Fibroblast of mammary gland (primary cell): ENCODE data around the gene FOXN3.
"Not testable (repeated sequence)": the region's sequence is repeated elsewhere in the genome, so short reads cannot be mapped to it uniquely, and the experiment has no call there.

Source experiments
- DNase-seq: peaks from one replicate; pipeline ENCODE4 v3.0.0-alpha.2; 2010; ENCODE audit warnings: low read depth
- H3K4me3 ChIP-seq: 2 replicates; pipeline ENCODE4 v1.5.1; 2011; ENCODE audit warnings: low read depth, mild to moderate bottlenecking, low read length, moderate library complexity; ENCODE audit not compliant: control insufficient read depth
- TF ChIP-seq, protein P1 (sequence below): conservative IDR thresholded peaks from 2 replicates; pipeline ENCODE4 v1.5.1; 2011; ENCODE audit warnings: low read depth, low read length, inconsistent platforms; ENCODE audit not compliant: control insufficient read depth, insufficient read depth

FOXN3 gene

GRCh38 chr14:89123851-89124250 lies 293.2 kb downstream of the FOXN3 start:
- TF ChIP-seq, protein P1, sequence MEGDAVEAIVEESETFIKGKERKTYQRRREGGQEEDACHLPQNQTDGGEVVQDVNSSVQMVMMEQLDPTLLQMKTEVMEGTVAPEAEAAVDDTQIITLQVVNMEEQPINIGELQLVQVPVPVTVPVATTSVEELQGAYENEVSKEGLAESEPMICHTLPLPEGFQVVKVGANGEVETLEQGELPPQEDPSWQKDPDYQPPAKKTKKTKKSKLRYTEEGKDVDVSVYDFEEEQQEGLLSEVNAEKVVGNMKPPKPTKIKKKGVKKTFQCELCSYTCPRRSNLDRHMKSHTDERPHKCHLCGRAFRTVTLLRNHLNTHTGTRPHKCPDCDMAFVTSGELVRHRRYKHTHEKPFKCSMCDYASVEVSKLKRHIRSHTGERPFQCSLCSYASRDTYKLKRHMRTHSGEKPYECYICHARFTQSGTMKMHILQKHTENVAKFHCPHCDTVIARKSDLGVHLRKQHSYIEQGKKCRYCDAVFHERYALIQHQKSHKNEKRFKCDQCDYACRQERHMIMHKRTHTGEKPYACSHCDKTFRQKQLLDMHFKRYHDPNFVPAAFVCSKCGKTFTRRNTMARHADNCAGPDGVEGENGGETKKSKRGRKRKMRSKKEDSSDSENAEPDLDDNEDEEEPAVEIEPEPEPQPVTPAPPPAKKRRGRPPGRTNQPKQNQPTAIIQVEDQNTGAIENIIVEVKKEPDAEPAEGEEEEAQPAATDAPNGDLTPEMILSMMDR, result no peak
- no peak for DNase-seq
- H3K4me3 ChIP-seq, result no peak overlapping the region

DNA sequence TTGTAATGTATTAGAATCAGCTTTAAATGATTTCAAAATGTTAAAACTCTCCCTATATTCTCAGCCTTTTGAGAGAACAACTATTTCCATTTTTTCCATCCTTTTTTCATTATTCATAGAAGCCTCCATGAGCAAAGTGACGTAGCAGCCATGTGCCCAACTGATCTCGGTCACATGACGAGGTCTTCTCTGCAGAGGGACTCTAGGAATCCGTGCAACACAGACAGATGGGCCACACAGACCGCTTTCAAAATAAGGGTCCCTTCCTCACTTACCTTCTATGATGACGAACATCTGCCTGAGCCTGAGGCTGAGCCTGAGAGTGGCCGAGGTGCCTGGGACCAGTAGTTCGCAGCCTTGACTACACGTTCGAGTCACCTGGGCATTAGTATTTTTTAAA lies 293.8 kb downstream of the FOXN3 start:
- H3K4me3 ChIP-seq, result no peak overlapping the region
- DNase-seq, result no peak
- TF ChIP-seq, protein P1, result no peak

- TF ChIP-seq, protein P1, result no peak
- DNase-seq, result no peak
- H3K4me3 ChIP-seq, result no peak overlapping the region
These were observed 294.9 kb downstream of the FOXN3 start for GRCh38 chr14:89121968-89122620.

DNA sequence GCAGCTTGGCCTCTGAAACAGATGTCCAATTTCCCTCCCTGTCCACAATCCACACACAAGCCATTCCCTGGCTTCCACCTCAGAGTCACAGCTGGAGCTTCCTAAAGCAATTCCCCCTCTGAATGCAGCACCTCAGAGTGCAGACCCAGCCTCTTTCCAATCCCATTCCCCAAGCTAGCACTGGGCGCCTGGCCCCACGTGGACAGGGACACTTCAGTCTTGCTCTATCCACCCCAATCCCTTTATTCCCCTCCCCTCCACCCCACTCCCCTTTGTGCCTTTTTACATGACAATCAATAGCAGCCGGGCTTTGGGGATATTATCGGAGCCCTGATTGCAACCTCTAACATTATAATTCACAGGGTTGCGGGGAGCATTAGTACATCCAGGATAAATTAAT lies 300.0 kb downstream of the FOXN3 start:
- TF ChIP-seq, protein P1, result no peak
- DNase-seq, result no peak
- H3K4me3 ChIP-seq, result no peak overlapping the region

DNA sequence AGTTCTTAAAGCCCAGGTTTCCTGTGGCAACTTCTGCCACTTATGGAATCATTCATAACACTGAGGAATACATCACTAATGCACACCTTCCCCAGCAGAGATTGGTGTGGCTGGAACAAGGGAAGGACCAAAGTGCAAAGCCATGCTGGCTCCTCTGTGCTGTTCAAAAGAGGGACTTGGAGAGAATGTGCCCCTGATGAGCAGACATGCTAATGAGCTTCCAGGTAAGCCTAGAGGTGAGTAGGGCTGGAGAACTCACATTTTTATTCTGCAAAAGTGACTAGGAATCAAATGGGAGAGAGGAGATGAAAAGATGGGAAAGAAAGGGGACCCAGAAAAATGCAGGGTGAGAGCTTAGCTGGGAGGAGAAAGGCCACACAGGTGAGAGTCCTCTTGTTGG lies 302.9 kb downstream of the FOXN3 start:
- TF ChIP-seq, protein P1, result no peak
- DNase-seq, result no peak

DNA sequence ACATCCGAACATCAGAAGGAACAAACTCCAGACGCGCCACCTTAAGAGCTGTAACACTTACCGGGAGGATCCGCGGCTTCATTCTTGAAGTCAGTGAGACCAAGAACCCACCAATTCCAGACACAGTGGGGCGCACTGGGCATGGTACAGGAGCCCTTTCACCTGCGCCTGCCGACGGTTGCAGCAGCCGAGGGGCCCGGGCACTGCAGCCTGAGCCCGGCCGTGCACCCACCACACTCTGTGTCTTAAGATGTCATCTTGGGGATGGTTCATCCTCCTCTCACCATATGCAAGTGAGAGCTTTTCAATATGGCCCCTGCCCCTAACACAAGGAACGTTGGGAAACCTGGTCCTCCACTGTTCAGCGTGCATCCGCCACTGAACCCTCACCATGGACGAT lies 304.3 kb downstream of the FOXN3 start:
- TF ChIP-seq, protein P1, result no peak
- no peak for DNase-seq
- H3K4me3 ChIP-seq, result no peak overlapping the region

More for the DNA sequence above, 302.9 kb downstream of the FOXN3 start:
- H3K4me3 ChIP-seq, result no peak overlapping the region

DNA sequence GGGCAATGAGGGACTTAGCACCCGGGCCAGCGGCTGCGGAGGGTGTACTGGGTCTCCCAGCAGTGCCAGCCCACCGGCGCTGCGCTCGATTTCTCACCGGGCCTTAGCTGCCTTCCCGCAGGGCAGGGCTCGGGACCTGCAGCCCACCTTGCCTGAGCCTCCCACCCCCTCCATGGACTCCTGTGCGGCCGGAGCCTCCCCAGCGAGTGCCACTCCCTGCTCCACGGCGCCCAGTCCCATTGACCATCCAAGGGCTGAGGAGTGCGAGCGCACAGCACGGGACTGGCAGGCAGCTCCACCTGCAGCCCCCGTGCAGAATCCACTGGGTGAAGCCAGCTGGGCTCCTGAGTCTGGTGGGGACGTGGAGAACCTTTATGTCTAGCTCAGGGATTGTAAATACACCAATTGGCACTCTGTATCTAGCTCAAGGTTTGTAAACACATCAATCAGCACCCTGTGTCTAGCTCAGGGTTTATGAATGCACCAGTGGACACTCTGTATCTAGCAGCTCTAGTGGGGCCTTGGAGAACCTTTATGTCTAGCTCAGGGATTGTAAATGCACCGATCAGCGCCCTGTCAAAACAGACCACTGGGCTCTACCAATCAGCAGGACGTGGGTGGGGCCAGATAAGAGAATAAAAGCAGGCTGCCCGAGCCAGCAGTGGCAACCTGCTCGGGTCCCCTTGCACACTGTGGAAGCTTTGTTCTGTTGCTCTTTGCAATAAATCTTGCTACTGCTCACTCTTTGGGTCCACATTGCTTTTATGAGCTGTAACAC lies 305.1 kb downstream of the FOXN3 start:
- not testable (repeated sequence) for DNase-seq, H3K4me3 ChIP-seq

DNA sequence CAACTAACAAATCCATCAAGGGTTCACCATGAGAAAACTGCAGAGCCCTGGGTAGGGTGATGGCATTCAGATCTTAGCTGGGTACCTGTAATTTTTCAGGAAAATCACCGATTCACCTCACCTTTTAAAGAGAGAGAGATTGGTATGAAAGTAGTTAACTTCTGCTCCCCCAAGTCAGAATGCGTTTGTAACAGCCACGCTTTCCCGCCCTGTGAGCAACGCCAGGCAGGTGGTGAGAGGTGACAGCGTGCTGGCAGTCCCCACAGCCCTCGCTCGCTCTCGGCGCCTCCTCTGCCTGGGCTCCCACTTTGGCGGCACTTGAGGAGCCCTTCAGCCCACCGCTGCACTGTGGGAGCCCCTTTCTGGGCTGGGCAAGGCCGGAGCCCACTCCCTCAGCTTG lies 305.8 kb downstream of the FOXN3 start:
- H3K4me3 ChIP-seq, DNase-seq: not testable (repeated sequence)
